ENCODE results near the gene GLIPR1L1.
"Not testable (repeated sequence)": the region's sequence is repeated elsewhere in the genome, so short reads cannot be mapped to it uniquely, and the experiment has no call there.

GLIPR1L1 gene

DNA sequence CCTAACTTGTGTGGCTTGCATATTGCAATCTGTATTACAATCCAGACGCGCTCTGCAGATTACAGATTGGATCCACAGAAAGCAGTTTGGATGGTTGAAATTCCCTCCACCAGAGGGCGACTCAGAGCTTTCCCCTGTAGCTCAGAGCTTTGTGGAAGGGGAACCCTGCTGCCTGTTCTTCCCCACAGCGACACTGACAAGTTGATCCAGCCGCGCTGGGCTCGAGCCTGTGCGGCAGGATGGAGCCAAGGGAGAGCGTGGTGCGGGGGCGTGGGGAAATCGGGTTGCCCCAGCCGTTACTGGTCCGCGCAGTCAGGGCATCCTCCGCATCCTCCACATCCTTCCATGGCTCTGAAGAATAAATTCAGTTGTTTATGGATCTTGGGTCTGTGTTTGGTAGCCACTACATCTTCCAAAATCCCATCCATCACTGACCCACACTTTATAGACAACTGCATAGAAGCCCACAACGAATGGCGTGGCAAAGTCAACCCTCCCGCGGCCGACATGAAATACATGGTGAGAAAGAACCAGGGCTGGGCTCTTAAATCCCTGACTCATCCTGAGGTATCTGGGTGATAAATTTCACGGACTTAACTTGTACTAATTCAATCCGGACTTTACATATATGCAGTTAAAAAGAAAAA lies at the start of gene GLIPR1L1:
GLIPR1L1 (plus strand) TSS at position 287 of the 647 bp plus-strand sequence; CDS start at position 346, 59 bp downstream.
- DNase-seq: peak; percentile 85 to 87

DNA sequence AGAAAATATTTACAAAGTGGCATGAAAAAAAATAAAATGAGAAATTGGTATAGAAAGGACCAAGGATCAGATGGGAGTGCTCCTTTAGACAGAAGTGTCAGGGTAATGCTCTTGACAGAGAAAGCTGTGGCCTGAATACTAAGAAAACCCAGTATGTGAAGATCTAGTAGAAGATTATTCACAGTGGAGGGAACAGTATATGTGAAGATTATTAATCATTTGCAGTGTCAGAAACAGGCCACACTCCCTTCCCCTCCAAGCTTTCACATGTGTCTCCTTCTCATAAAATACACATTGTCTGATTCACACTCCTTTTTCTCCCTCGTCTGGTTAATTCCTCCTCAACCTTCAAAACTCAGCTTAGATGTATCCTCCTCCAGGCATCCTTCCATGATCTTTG lies 45.6 kb upstream of the GLIPR1L1 start:
- DNase-seq: no peak

DNA sequence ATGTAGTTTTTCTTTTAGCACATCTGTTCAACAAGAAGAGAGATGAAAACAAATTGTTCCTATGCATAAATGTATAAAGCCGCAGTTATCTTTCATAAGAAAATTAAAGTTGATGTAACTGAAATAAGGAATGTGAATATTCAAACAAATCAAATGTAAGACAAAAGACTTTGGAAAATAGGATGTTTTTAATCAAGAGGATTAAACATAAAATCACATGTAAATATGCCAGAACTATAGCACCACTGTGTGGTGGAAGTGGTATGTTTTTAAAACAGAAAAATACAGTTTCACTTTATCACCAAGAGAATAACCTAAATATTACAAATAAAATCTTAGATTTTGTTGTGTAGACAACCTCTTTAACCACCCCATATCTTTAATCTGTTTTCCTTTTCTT lies 44.7 kb upstream of the GLIPR1L1 start:
- DNase-seq: peak; percentile 19 to 37

- no peak for DNase-seq
Measured at GRCh38 chr12:75291014-75291413, 43.5 kb upstream of the GLIPR1L1 start.

GRCh38 chr12:75294336-75294735 lies 40.1 kb upstream of the GLIPR1L1 start:
- DNase-seq: no peak

- DNase-seq: no peak
Measured at GRCh38 chr12:75294797-75295196, 39.7 kb upstream of the GLIPR1L1 start.

GRCh38 chr12:75302225-75302624 lies 32.2 kb upstream of the GLIPR1L1 start:
- DNase-seq: no peak

DNA sequence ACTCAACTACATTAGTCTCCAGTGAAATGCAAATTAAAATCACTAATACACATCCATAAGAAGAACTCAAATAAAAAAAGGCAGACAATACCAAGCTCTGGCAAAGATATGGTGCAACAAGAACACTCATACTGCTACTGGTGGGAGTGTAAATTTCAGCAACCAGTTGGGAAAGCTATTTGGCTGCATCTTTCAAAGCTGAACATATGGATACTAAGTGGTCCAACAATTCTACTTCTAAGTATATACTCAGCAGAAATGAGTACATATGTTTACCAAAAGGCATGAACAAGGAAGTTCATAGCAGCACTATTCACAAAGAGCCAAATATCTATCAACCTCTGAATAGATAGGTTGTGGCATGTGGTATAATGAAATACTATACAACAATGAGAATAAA lies 31.7 kb upstream of the GLIPR1L1 start:
- DNase-seq: no peak

GRCh38 chr12:75305412-75306332 lies 28.8 kb upstream of the GLIPR1L1 start:
- no peak for DNase-seq

- DNase-seq: no peak
Measured at GRCh38 chr12:75308279-75308678, 26.2 kb upstream of the GLIPR1L1 start.

- no peak for DNase-seq
Measured at GRCh38 chr12:75311369-75311768, 23.1 kb upstream of the GLIPR1L1 start.

DNA sequence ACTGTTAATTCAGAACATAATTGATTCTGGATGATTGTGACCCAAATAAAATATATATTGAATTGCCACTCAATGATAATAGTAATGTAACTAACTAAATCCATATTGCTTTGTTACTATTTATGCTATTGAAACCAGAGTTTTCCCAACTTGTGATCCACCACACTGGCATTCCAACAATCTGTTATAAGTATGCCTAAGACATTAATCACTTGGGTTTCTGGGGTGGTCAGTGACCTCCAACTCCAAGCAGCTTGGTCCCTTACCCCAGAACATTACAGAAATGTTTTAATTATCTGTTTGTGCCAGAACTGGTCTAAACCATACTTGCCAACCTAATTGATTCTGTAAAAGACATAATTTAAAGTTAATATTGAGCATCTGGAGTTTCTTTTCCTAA lies 19.0 kb upstream of the GLIPR1L1 start:
- DNase-seq: no peak

GRCh38 chr12:75317784-75318183 lies 16.7 kb upstream of the GLIPR1L1 start:
- no peak for DNase-seq

DNA sequence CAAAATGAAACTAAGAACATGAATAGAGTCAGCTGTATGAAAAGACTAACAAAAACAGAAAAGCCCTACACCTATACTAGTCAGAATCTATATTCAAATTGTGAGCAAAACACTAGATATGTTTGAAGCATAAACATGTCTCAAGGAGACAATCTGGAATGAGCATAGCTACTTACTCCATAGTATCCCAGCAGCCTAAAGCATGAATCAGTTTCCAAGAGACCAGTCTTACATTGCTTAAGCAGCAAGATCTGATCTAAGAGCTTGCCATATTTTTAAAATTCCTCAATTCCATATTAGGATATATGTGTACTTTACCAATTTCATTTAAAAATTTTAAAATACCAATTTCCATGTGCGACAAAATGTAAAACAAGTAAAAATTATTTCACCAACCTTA lies 12.0 kb upstream of the GLIPR1L1 start:
- DNase-seq: no peak

- DNase-seq: no peak
Measured at GRCh38 chr12:75323663-75324062, 10.8 kb upstream of the GLIPR1L1 start.

DNA sequence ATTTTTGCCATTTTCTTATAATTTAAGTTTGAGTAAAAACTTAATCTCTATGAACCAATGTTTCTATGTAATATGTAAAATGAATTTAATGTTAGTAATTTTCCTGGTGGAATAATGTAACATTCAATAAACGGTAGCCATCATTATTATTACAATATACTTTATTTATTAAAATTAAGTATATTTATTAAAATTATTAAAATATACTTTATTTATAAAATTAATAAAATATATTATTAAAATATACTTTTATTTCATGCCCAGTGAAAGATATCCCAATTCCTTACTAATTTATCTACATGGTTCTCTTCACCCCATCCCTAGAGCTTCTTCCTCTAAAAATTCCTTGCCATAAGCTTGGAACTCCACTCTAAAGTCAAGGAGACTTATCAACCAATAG lies 6.8 kb upstream of the GLIPR1L1 start:
- no peak for DNase-seq

GRCh38 chr12:75329918-75330826 lies 4.3 kb upstream of the GLIPR1L1 start, which contains the start of gene CAPS2:
TSS of gene CAPS2 (minus strand) at chr12:75330324. CDS start at chr12:75326498, 3,826 bp downstream.
- DNase-seq: peak; percentile 80 to 86

GRCh38 chr12:75337905-75338304 lies 3.4 kb downstream of the GLIPR1L1 start:
- DNase-seq: no peak

DNA sequence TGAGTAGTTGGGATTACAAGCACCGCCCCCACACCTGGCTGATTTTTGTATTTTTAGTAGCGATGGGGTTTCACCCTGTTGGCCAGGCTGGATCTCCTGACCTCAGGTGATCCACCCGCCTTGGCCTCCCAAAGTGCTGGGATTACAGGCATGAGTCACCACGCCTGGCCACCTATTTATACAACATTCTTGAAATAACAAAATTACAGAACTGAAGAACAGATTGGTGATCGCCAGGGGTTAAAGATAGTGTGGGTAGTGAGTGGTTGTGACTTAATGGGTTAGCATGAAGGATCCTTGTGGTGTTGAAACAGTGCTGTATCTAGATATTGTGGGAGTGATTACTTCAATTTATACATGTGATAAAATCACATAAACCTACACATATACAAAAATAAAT lies 7.4 kb downstream of the GLIPR1L1 start:
- no peak for DNase-seq

- no peak for DNase-seq
Measured at GRCh38 chr12:75345531-75345930, 11.1 kb downstream of the GLIPR1L1 start.

- DNase-seq: not testable (repeated sequence)
Measured at GRCh38 chr12:75346215-75346614, 11.7 kb downstream of the GLIPR1L1 start.

GRCh38 chr12:75349946-75350345 lies 15.5 kb downstream of the GLIPR1L1 start:
- DNase-seq: no peak

GRCh38 chr12:75350413-75350812 lies 15.9 kb downstream of the GLIPR1L1 start:
- no peak for DNase-seq

Data from Kasumi-1 (cell line).